ENCODE data around the gene RAB24.
"Not testable (repeated sequence)": the region's sequence is repeated elsewhere in the genome, so short reads cannot be mapped to it uniquely, and the experiment has no call there.

RAB24 gene

GRCh38 chr5:177303121-177303924, at the start of gene RAB24, which contains the start of gene PRELID1:
RAB24 (minus strand) TSS chr5:177303719; CDS start chr5:177303288, 431 bp downstream.
PRELID1 (plus strand) TSS chr5:177303799; CDS start chr5:177303986, 187 bp downstream.
- DNase-seq, result peak; percentile 57

GRCh38 chr5:177353093-177353492, 49.6 kb upstream of the RAB24 start:
- DNase-seq, result no peak

DNA sequence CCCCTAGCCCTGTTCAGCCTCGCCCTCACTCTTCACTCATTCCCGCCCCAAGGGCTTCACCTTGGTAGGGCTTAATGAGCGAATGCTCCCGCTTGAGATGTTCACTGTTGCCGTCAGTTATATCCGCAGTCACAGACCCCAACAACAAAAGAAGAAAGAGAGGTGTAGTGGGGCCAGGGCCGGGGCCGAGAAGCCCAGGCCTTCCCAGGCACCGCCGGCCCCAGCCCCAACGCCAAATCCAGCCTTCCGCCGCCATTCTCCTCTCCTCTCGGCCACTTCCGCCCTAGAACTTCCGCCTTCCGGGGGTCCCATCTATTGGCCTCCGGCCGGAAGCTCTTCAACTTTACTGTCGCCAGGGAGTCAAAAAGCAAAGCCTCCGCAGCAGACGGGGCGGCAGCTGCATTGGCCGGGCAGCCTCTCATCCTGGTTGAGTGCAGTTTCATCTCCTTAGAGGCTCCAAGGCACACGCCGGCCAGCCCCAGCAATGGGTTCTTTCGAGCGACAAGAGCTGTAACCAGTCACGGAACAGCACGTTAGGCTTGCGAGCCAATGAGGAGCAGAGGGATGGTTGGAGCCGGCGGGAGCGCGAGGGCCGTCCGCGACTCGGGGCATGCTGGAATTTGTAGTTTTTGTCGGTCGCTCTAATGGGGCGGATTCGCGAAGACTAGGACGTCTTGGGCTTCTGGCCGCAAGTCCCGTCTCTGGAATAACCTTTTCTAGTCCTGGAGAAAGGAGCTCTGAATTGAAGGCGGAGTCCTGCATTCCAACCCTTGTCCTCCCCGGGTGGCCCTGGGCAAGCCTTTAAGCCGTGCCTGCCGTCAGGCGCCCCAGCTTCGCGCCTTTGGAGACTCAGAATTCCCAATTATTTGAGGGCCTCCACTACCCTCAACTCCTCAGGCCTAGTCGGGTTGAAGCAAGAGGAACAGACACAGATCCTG, 48.1 kb upstream of the RAB24 start, which contains the start of gene LMAN2:
Gene LMAN2 (minus strand): TSS at position 277 of the 938 bp plus-strand sequence. CDS start 21 bp downstream, at position 256.
- peak; percentile 83 for DNase-seq

GRCh38 chr5:177350776-177351391, 47.4 kb upstream of the RAB24 start:
- DNase-seq, result no peak

DNA sequence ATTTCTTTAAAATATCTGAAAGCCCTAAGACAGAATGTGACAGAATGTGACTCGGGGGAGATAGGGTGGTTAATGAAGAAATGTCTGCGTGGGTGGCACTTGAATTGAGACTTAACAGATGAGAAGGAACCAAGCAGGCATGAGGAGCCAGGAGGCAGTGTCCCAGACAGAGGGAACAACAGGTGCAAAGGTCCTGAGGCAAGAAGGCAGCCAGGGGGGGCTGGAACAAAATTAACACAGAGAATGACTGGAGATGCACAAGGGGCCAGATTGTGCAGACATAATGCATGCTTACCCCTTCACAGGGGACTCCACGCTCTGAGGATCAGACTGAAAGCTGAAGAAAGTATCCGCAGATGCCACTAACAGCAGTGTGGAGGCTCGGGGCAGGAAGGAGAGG, 46.2 kb upstream of the RAB24 start:
- DNase-seq, result no peak

GRCh38 chr5:177349362-177349647, 45.8 kb upstream of the RAB24 start:
- no peak for DNase-seq

DNA sequence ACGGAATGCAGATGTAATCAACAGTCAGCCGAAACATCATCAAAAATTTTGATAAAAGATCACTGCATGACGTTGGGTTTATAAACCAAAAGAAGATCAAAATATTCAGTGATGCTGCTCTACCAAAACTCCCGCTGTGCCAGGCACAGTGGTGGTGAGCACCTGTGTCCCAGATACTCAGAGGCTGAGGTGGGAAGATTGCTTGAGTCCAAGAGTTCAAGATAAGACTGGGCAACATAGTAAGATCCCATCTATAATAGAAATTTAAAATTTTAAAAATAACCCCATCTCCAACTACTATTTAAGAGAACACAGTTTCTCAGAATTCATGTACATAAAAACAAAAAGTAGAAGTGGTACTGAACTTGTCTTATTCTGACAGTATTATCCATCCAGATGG, 44.2 kb upstream of the RAB24 start:
- DNase-seq, result no peak

DNA sequence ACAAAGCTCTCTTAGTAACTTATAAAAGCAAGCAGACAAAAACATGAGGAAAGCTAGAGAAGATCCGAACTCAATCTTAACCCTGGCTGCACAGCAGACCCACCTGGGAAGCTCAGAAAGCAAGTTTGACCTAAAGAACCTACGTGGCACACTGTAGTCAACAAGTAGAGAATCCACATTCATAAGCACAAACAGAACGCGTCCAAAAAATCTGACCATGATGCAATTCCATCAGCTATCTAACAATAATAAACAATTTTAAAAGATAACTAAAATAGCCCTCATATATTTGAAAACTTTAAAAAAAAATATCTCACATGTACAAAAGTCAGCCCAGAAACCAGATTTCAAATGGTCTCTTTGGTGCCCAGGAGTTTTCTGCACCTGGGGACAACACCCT, 43.3 kb upstream of the RAB24 start:
- DNase-seq, result no peak

GRCh38 chr5:177344891-177345290, 41.4 kb upstream of the RAB24 start:
- no peak for DNase-seq

GRCh38 chr5:177343777-177344176, 40.3 kb upstream of the RAB24 start:
- no peak for DNase-seq

DNA sequence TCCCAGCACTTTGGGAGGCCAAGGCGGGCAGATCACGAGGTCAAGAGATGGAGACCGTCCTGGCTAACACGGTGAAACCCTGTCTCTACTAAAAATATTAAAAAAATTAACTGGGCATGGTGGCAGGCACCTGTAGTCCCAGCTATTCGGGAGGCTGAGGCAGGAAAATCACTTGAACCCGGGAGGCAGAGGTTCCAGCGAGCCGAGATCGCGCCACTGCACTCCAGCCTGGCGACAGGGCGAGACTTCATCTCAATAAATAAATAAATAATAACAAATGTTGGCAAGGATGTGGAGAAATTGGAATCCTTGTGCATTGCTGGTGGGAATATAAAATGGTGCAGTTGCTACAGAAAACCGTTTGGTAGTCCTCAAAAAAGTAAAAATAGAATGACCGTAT, 39.5 kb upstream of the RAB24 start:
- not testable (repeated sequence) for DNase-seq

DNA sequence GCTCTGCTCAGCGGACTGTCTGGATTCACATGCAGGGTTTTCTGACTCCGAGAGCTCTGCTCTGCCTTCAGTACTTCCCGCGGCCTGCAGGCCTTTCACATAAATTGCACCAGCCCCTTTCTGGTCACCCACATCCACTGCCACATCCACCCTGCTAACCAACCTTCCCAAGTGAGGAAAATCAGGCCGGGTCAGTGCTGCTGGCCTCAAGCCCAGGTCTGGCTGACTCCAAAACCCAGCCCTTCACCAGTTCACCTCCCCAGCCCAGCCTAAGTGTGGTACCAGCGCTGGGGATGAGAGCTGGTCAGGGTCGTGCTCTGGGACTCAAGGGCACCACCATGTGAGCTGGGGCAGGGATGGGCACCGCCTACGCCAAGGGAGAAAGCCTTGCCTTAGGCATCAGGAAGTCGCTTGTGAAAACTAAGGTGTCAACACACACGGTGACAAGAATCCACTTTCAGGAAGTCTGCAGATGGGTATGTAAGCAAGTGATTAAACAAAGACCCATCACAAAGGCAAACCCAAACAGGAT, 35.7 kb upstream of the RAB24 start:
- DNase-seq, result no peak

GRCh38 chr5:177338251-177339106, 35.0 kb upstream of the RAB24 start:
- DNase-seq, result no peak

DNA sequence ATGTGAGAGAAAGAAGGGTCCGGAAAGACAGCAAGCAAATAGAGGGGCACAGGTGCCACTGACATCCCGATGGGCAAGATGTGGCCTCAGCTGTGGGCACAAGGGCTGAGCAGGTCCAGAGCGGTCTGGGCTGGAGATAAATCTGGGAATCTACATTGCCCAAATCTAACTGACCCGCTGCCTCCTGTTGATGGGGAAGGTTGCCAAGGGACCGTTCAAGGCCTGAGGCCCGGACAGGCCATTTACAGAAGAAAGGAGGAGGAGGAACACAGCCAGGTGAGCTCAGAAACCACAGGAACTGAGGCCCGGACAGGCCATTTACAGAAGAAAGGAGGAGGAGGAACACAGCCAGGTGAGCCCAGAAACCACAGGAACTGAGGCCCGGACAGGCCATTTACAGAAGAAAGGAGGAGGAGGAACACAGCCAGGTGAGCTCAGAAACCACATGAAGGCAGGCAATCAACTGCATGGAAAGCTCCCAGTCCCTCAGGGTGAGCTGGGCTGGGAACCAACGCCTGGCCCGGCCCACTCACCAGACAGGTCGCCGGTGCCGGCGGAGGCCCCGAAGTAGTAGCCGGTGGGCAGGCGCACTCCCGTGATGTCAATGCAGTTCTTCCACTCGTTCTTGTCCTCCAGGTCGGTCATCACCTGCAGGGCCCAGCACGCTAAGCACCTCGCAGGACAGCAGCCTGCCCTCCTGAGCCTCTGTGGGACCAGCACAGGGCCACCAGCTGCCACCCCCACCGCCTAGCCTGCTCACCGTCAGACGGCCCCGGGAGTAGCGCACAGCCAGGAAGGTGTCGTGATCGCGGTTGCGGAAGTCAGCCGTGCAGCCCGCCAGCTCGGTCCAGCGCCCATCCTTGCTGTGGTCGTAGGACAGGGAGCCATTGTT, 33.3 kb upstream of the RAB24 start:
- no peak for DNase-seq

- DNase-seq, result no peak
Observed at GRCh38 chr5:177336112-177336511, 32.6 kb upstream of the RAB24 start.

- DNase-seq, result no peak
Observed at GRCh38 chr5:177335701-177336065, 32.2 kb upstream of the RAB24 start.

DNA sequence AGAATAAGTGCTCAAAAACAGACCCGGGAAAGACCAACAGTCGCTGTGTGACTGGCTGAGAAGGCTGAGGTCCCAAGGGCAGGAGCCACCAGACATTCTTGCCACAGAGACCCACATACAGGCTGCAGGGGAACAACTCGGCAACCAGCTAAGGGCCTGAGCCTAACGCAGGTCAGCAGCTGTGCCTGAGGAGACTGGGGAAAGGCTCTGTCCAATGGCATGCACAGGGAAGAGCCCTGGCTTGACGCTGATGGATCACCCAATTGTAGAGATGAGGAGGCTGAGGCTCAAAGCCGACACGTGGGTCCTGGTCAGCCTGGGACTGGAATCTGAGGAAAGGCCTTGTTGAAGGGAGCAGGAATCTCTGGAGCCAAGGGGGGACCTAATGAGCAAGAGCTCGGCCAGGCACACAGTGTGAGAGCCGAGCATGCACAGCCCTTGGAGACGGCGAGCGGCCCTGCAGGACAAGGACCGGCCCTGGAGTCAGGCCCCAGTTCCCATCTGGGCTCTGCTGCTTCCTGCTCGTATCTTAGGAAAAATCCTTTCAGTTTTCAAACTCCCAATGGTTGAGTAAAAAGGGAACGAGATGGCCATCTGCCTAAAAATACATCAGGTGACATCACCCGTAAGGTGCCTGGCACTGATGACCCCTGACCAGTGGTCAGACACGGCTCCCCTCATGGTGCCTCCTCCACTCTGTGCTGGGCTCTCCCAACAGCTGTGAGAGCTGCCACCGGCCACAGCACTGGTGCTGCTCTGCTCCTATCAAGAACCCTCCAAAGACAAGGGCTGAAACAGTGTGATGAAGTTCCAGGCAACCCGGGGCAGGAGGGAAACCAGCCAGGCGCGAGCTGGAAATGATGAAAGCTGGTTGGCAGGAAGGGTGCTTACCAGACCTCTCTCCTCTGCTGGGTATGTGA, 31.5 kb upstream of the RAB24 start:
- DNase-seq, result no peak

GRCh38 chr5:177334155-177334551, 30.6 kb upstream of the RAB24 start:
- no peak for DNase-seq

DNA sequence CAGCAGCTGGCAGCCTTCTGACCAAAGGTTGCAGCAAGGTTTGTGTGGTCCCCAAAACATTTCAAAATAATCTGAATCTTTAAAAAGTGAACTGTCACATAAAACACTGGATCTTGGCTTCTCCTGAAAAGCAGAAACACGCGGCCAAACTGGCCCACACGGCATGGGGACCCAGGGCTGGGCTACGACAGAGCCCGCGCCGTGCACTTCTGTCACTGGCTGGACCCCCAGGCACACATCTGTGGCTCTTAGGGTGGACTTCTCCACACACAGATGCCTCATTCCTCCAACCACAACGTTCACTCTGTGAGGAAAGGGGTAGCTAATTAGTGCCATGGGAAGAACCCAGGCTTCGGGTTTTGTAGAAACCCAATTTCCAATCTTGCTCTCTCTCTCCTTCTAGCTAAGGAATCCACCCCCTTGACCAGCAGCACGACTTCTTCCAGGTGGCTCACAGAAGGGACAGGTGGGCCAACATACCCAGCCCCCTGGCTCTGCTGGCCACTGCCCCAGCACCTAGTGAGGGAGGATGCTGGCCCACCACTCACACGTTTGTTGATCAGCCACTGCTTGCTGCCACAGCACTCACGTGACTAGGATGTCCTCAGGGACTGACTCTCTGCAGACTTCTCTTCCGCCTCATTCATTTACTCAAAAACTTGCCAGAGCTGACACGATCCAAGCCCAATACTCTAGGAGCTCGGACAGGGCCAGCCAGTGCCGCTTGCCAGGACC, 30.1 kb upstream of the RAB24 start:
- no peak for DNase-seq
